PC-9 (cell line): ENCODE results near the gene DNPEP. TPM values are rescaled to one million over a fixed set of nuclear protein-coding genes. Genes with fewer than 3 reads are reported as not detected.
A peak's percentile ranks its signal among the peaks of the same experiment; 100 is the strongest.

ENCODE experiments used
- BruUV-seq: library from RNA; stranded (reverse); fragments of 400-500 nt; replicated peaks from 2 replicates; lab custom pipeline; 2021; lab: Mats Ljungman, UMichigan
- CTCF ChIA-PET: fragments of 300-600 bp; sonication (Branson Sonifier 250); formaldehyde crosslinking; loops from one replicate; lab custom pipeline; 2022; ENCODE audit warnings: antibody characterized with exemption; lab: Charles Lee
- POLR2A ChIA-PET: fragments of 300-600 bp; sonication (Branson Sonifier 250); formaldehyde crosslinking; loops from one replicate; lab custom pipeline; 2022; ENCODE audit warnings: antibody characterized with exemption; ENCODE audit not compliant: unreplicated experiment; lab: Charles Lee
- DNase-seq, 2 experiments: peaks; one replicate each; pipeline versions ENCODE4 v3.0.0 to v3.0.0-alpha.2; 2015 to 2022; ENCODE audit warnings: mixed read lengths in 1 of 2
- H2AFZ ChIP-seq: fragments of 200-600 bp; sonication (generic); 2 replicates; pipeline ENCODE4 v1.8.1; 2017; ENCODE audit warnings: antibody characterized with exemption
- H3F3A ChIP-seq: fragments of 200-600 bp; sonication (generic); 2 replicates; pipeline ENCODE4 v1.8.1; 2017; ENCODE audit warnings: antibody characterized with exemption, mild to moderate bottlenecking, low read depth; ENCODE audit not compliant: insufficient read depth
- H3K27ac ChIP-seq: fragments of 200-600 bp; sonication (generic); 2 replicates; pipeline ENCODE4 v1.6.1; 2016; ENCODE audit warnings: mixed run types
- H3K27me3 ChIP-seq: fragments of 200-600 bp; sonication (generic); 2 replicates; pipeline ENCODE4 v1.6.1; 2016; ENCODE audit warnings: low read depth, mixed run types; ENCODE audit not compliant: insufficient read depth
- H3K36me3 ChIP-seq: fragments of 200-600 bp; sonication (generic); 2 replicates; pipeline ENCODE4 v1.6.1; 2016; ENCODE audit warnings: low read depth, mixed run types
- H3K4me1 ChIP-seq: fragments of 200-600 bp; sonication (generic); replicated peaks from 2 replicates; pipeline ENCODE4 v1.6.1; 2016; ENCODE audit warnings: mixed run types; ENCODE audit not compliant: insufficient read depth
- H3K4me2 ChIP-seq: fragments of 200-600 bp; sonication (generic); 2 replicates; pipeline ENCODE4 v1.6.1; 2017; ENCODE audit warnings: mixed run types
- H3K4me3 ChIP-seq: fragments of 200-600 bp; sonication (generic); 2 replicates; pipeline ENCODE4 v1.6.1; 2016; ENCODE audit warnings: mixed run types
- H3K79me2 ChIP-seq: fragments of 200-600 bp; sonication (generic); 2 replicates; pipeline ENCODE4 v1.6.1; 2017; ENCODE audit warnings: low read depth, mixed run types
- H3K9me2 ChIP-seq: fragments of 200-600 bp; sonication (generic); 2 replicates; pipeline ENCODE4 v1.8.1; 2017; ENCODE audit warnings: mild to moderate bottlenecking; ENCODE audit not compliant: insufficient read depth
- H3K9me3 ChIP-seq: fragments of 200-600 bp; sonication (generic); 2 replicates; pipeline ENCODE4 v1.8.1; 2016; ENCODE audit warnings: low read depth; ENCODE audit not compliant: insufficient read depth
- H4K20me1 ChIP-seq: fragments of 200-600 bp; sonication (generic); 2 replicates; pipeline ENCODE4 v1.8.1; 2017; ENCODE audit not compliant: insufficient read depth
- CTCF ChIP-seq: fragments of 200-600 bp; sonication (generic); conservative IDR thresholded peaks from 2 replicates; pipeline ENCODE4 v1.6.1; 2017; ENCODE audit warnings: mixed run types, antibody characterized with exemption, mild to moderate bottlenecking, moderate library complexity
- EZH2 ChIP-seq: fragments of 200-600 bp; sonication (generic); IDR thresholded peaks from 2 replicates; pipeline ENCODE4 v1.8.0; 2017; ENCODE audit warnings: antibody characterized with exemption, low read depth
- intact Hi-C: fragments of 100-400 bp; cut with micrococcal nuclease; formaldehyde crosslinking; loops from one replicate; pipeline ENCODE4 v1.10.0; 2022; ENCODE audit not compliant: unreplicated experiment
- total RNA-seq: library from RNA; stranded (reverse); gene quantifications from 2 replicates; pipeline ENCODE4 v1.2.3, GENCODE V29; 2021

Gene DNPEP
- total RNA-seq, 1 experiment from 2014 or later: 99.1 TPM

GRCh38 chr2:219362524-219363164 lies 25.1 kb downstream of the DNPEP start:
- H3K9me3 ChIP-seq: no peaks in the 10 kb centered on the region
- DNase-seq: peak in 1 of 2 experiments; percentile 17
- no peaks in the 10 kb centered on the region for H3K36me3 ChIP-seq
- no peaks in the 10 kb centered on the region for H4K20me1 ChIP-seq
- TF ChIP-seq EZH2 (no peak), CTCF (no peak)
- H3K4me3 ChIP-seq: no peak overlapping the region
- no peaks in the 10 kb centered on the region for H3K9me2 ChIP-seq
- no peak overlapping the region for H3K4me2 ChIP-seq
- no peak overlapping the region for H3K27ac ChIP-seq
- no peak overlapping the region for H2AFZ ChIP-seq
- no peaks in the 10 kb centered on the region for H3K4me1 ChIP-seq
- H3K27me3 ChIP-seq: peaks cover 21% of the 10 kb centered on the region
- no TSS peak for BruUV-seq
- CTCF ChIA-PET: interaction anchor here (0.6 kb wide), 1 partner anchor 90 kb away, joined by 4 read pairs; no protein-coding TSS in a partner anchor
- intact Hi-C loops: no loop called here
- H3K79me2 ChIP-seq: no peaks in the 10 kb centered on the region
- no peaks in the 10 kb centered on the region for H3F3A ChIP-seq
- POLR2A ChIA-PET: no interaction called here

DNA sequence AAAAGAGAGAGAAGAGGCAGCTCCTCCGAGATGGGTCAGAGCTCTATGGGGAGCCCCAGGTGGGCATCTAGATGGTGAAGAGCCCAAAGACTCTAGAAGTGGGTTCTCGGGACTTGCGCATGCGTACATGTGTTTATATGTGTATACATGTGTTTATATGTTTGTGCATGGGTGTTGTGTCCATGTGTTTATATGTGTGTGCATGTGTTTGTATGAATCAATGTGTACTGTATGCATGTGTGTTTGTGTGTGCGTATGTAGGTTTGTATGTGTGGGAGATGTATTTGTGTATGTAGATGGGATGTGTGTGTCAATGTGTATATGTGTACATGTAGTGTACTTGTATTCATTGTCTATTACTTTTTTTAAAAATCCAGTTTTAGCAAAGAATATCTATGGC lies 25.6 kb downstream of the DNPEP start:
- CTCF ChIA-PET: interaction anchor here (0.6 kb wide), 2 partner anchors 89 to 224 kb away, joined by 3 to 4 read pairs; no protein-coding TSS in a partner anchor
- intact Hi-C loops: no loop called here
- Histone ChIP-seq H3K9me3 (no peaks in the 10 kb centered on the region), H3F3A (no peaks in the 10 kb centered on the region), H3K4me2 (no peak overlapping the region), H3K79me2 (no peaks in the 10 kb centered on the region), H3K36me3 (no peaks in the 10 kb centered on the region), H4K20me1 (no peaks in the 10 kb centered on the region), H3K9me2 (no peaks in the 10 kb centered on the region), H3K4me3 (no peak overlapping the region), H2AFZ (no peak overlapping the region), H3K27me3 (peaks cover 21% of the 10 kb centered on the region), H3K27ac (no peak overlapping the region), H3K4me1 (no peaks in the 10 kb centered on the region)
- no peak for DNase-seq
- BruUV-seq: no TSS peak
- POLR2A ChIA-PET: no interaction called here
- TF ChIP-seq EZH2 (no peak), CTCF (no peak)

DNA sequence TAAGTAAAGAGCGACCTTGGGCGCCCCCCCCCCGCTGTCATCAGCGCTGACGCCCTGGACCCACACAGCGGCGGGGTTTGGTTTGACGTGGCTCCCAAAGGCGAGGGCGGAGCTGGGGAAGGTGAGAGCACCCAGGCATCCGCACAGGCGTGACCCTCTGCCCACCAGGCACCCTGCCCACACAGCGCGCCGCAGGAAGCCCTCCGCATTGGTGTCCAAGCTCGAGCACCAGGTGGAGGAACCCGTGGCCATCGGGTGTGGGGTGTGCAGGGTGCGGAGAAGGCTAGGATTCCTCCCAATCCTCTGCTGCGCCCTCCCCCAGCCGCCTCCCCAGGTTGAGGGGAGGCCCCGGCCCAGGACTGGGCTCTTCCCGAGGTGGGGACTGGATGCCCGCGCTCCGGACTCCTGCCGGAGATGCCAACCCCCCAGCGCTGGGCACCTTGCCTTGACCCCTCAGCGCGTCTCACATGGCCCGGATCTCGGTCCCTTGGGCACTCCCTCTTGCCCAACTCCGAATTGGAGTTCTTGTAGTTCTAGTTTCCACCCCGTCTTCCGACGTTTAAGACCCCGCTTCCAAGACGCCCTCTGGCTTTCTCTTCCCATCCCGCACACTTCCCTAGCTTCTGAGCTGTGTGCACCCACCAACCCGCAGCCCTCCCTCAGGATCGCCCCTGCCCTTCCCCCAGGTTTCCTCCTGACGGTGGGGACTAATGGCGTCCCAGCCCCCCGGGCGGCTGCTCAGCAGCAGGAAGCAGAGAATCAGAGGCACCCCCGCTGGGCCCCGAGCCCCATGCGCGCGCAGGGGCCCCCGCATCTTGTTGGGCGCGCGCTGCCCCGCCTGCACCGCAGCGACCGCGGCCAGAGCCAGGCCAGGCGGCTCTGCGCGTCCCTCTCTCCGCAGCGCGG lies 29.3 kb downstream of the DNPEP start:
- ChIA-PET CTCF (interaction anchor here (0.9 kb wide), 1 partner anchor 140 kb away, joined by 9 read pairs; no protein-coding TSS in a partner anchor), POLR2A (no interaction called here)
- TF ChIP-seq CTCF (no peak), EZH2 (no peak)
- Histone ChIP-seq H3K4me1 (no peaks in the 10 kb centered on the region), H3K79me2 (no peaks in the 10 kb centered on the region), H3K27ac (no peak overlapping the region), H3K4me3 (no peak overlapping the region), H2AFZ (no peak overlapping the region), H4K20me1 (no peaks in the 10 kb centered on the region), H3K9me2 (no peaks in the 10 kb centered on the region), H3K4me2 (no peak overlapping the region), H3K9me3 (no peaks in the 10 kb centered on the region), H3F3A (no peaks in the 10 kb centered on the region), H3K27me3 (peaks cover 36% of the 10 kb centered on the region), H3K36me3 (no peaks in the 10 kb centered on the region)
- no peak for DNase-seq
- BruUV-seq: no TSS peak
- intact Hi-C loops: no loop called here
